Nephron (organoid): ENCODE results near the gene PRKCB.

Source experiments
- H3K27ac Mint-ChIP-seq, 3 experiments: 2 replicates each; pipeline ENCODE4 v1.8.0; 2020; ENCODE audit warnings: mixed read lengths in 3 of 3, mild to moderate bottlenecking in 2 of 3, moderate library complexity in 1 of 3
- H3K27me3 Mint-ChIP-seq: 2 replicates; pipeline ENCODE4 v1.8.0; 2021; ENCODE audit warnings: low read depth, mild to moderate bottlenecking, moderate library complexity, mixed read lengths
- H3K36me3 Mint-ChIP-seq: 2 replicates; pipeline ENCODE4 v1.8.0; 2020; ENCODE audit warnings: low read depth, mixed read lengths
- H3K4me1 Mint-ChIP-seq: 2 replicates; pipeline ENCODE4 v1.8.0; 2020; ENCODE audit warnings: mixed read lengths
- H3K4me3 Mint-ChIP-seq, 3 experiments: 2 replicates each; pipeline ENCODE4 v1.8.0; 2020; ENCODE audit warnings: mild to moderate bottlenecking in 3 of 3, mixed read lengths in 3 of 3, moderate library complexity in 2 of 3
- H3K9me3 Mint-ChIP-seq: 2 replicates; pipeline ENCODE4 v1.8.0; 2020; ENCODE audit warnings: mixed read lengths
- CTCF ChIP-seq, 3 experiments: fragments of 200-600 bp; sonication (generic); IDR thresholded peaks; one replicate each; pipeline ENCODE4 v1.5.0; 2021; ENCODE audit warnings: antibody characterized with exemption in 3 of 3; ENCODE audit not compliant: unreplicated experiment in 3 of 3

The PRKCB gene

GRCh38 chr16:23952128-23952970 is 116.6 kb downstream of the PRKCB start:
- no peak overlapping the region for H3K4me3 Mint-ChIP-seq
- no peak for TF ChIP-seq CTCF (IDR thresholded peaks at IDR 0.05; ENCODE audit: unreplicated experiment in 3 of 3)
- H3K9me3 Mint-ChIP-seq, result no peaks in the 10 kb centered on the region
- H3K27ac Mint-ChIP-seq, result no peak overlapping the region
- peaks cover 7% of the 10 kb centered on the region for H3K4me1 Mint-ChIP-seq
- H3K36me3 Mint-ChIP-seq, result no peaks in the 10 kb centered on the region
- H3K27me3 Mint-ChIP-seq, result peaks cover 25% of the 10 kb centered on the region

GRCh38 chr16:23952971-23953300 is 117.2 kb downstream of the PRKCB start:
- H3K27ac Mint-ChIP-seq, result no peak overlapping the region
- no peaks in the 10 kb centered on the region for H3K36me3 Mint-ChIP-seq
- H3K4me3 Mint-ChIP-seq, result no peak overlapping the region
- peaks cover 29% of the 10 kb centered on the region for H3K27me3 Mint-ChIP-seq
- H3K9me3 Mint-ChIP-seq, result no peaks in the 10 kb centered on the region
- no peak for TF ChIP-seq CTCF (IDR thresholded peaks at IDR 0.05; ENCODE audit: unreplicated experiment in 3 of 3)
- peaks cover 7% of the 10 kb centered on the region for H3K4me1 Mint-ChIP-seq

- H3K27me3 Mint-ChIP-seq, result peaks cover 29% of the 10 kb centered on the region
- TF ChIP-seq CTCF (IDR thresholded peaks at IDR 0.05; ENCODE audit: unreplicated experiment in 3 of 3), result no peak
- H3K36me3 Mint-ChIP-seq, result no peaks in the 10 kb centered on the region
- H3K27ac Mint-ChIP-seq, result no peak overlapping the region
- no peaks in the 10 kb centered on the region for H3K9me3 Mint-ChIP-seq
- no peak overlapping the region for H3K4me3 Mint-ChIP-seq
- peaks cover 7% of the 10 kb centered on the region for H3K4me1 Mint-ChIP-seq
These were observed 117.7 kb downstream of the PRKCB start for GRCh38 chr16:23953476-23953875.

GRCh38 chr16:23955088-23955487 is 119.3 kb downstream of the PRKCB start:
- Mint-ChIP-seq H3K27ac (no peak overlapping the region), H3K36me3 (no peaks in the 10 kb centered on the region), H3K27me3 (peaks cover 29% of the 10 kb centered on the region), H3K4me1 (peaks cover 7% of the 10 kb centered on the region), H3K9me3 (no peaks in the 10 kb centered on the region), H3K4me3 (no peak overlapping the region)
- TF ChIP-seq CTCF (IDR thresholded peaks at IDR 0.05; ENCODE audit: unreplicated experiment in 3 of 3), result no peak

GRCh38 chr16:23957287-23957686 is 121.5 kb downstream of the PRKCB start:
- H3K9me3 Mint-ChIP-seq, result no peaks in the 10 kb centered on the region
- no peaks in the 10 kb centered on the region for H3K36me3 Mint-ChIP-seq
- no peak overlapping the region for H3K4me3 Mint-ChIP-seq
- no peak for TF ChIP-seq CTCF (IDR thresholded peaks at IDR 0.05; ENCODE audit: unreplicated experiment in 3 of 3)
- H3K27me3 Mint-ChIP-seq, result peaks cover 19% of the 10 kb centered on the region
- no peak overlapping the region for H3K27ac Mint-ChIP-seq
- H3K4me1 Mint-ChIP-seq, result peaks cover 2% of the 10 kb centered on the region
